Measurements from ENCODE around the gene ZNF189. TPM values are rescaled to one million over a fixed set of nuclear protein-coding genes. Genes with fewer than 3 reads are reported as not detected.
A peak's percentile ranks its signal among the peaks of the same experiment; 100 is the strongest.

Gene ZNF189
- total RNA-seq, 1 donor from 2014 or later: 20.7 TPM

DNA sequence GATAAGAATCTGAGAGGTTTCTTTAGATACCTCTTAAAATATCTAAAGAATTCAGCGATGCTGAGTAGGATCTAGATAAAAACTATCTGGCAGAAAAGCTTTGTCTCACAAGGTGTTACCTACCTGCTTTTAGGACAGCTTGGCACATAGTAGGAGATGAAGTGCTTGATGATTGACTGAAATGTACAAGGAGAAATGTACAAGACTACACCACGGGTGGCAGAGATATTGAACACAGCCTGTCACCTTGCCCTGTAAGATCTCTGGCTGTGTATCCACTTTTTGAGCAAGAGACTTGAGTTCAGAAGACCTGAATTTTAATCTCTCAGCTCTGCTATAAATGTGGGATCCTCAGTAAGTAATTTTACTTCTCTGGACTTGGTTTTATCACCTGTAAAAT is 21.2 kb downstream of the ZNF189 start:
- Histone ChIP-seq H3K36me3 (no peaks in the 10 kb centered on the region), H3K27me3 (ENCODE audit: low read depth) (no peaks in the 10 kb centered on the region), H3K4me3 (no peak overlapping the region), H3K27ac (no peak overlapping the region), H3K9me3 (peaks cover 33% of the 10 kb centered on the region), H3K4me1 (no peaks in the 10 kb centered on the region)
- TF ChIP-seq, protein P1, sequence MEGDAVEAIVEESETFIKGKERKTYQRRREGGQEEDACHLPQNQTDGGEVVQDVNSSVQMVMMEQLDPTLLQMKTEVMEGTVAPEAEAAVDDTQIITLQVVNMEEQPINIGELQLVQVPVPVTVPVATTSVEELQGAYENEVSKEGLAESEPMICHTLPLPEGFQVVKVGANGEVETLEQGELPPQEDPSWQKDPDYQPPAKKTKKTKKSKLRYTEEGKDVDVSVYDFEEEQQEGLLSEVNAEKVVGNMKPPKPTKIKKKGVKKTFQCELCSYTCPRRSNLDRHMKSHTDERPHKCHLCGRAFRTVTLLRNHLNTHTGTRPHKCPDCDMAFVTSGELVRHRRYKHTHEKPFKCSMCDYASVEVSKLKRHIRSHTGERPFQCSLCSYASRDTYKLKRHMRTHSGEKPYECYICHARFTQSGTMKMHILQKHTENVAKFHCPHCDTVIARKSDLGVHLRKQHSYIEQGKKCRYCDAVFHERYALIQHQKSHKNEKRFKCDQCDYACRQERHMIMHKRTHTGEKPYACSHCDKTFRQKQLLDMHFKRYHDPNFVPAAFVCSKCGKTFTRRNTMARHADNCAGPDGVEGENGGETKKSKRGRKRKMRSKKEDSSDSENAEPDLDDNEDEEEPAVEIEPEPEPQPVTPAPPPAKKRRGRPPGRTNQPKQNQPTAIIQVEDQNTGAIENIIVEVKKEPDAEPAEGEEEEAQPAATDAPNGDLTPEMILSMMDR (IDR thresholded peaks at IDR 0.05): no peak
- intact Hi-C loops (cut with DNase I): no loop called here
- no peak for ATAC-seq
- DNase-seq: no peak

DNA sequence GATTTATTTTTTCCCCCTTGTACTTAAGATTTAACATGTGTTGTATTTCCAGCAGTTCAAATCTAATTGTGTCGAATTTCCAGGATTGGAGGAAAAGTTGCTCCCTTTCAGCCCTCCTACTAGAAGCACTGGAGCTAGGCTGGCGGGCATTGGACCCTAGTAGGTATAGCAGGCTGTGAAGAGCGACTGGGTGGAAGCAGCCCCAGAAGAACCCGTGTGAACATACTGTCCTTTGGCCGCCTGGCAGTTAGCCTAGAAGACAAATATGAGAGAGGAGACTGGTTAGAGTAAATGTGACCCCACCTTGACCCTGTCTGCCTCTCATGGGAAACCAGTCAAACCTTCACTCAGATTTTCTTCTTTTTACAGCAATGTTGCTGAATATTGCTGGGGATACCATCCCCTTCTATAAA is 23.0 kb downstream of the ZNF189 start:
- peak; percentile 27 to 54 for ATAC-seq
- Histone ChIP-seq H3K27ac (no peak overlapping the region), H3K27me3 (ENCODE audit: low read depth) (no peaks in the 10 kb centered on the region), H3K9me3 (peaks cover 22% of the 10 kb centered on the region), H3K4me3 (no peak overlapping the region), H3K4me1 (no peaks in the 10 kb centered on the region), H3K36me3 (no peaks in the 10 kb centered on the region)
- TF ChIP-seq, protein P1 (IDR thresholded peaks at IDR 0.05): no peak
- intact Hi-C loops (cut with DNase I): no loop called here
- peak; percentile 44 for DNase-seq

DNA sequence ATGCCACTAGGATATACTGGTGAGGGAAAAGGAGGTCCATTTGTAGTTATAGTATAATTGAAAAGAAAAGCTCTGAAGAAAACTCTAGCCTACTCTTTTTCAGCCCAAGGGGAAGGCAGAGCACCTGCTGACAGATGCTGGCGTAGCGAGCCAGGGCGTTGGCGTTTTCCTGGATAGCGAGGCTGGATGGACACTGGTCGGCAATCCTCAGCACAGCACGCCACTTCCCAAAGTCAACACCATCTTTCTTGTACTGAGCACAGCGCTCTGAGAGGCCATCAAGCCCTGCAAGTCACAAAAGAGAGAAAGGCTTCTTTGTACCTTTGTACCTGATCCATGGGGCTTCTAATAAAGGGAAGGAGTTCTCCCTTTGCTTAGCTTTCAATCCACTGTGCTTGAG is 28.7 kb downstream of the ZNF189 start:
- TF ChIP-seq, protein P1 (IDR thresholded peaks at IDR 0.05): no peak
- ATAC-seq (no peak), DNase-seq (no peak)
- no peaks in the 10 kb centered on the region for H3K36me3 ChIP-seq
- intact Hi-C loops (cut with DNase I): no loop called here
- H3K27me3 ChIP-seq (ENCODE audit: low read depth): no peaks in the 10 kb centered on the region
- H3K4me1 ChIP-seq: no peaks in the 10 kb centered on the region
- no peak overlapping the region for H3K27ac ChIP-seq
- no peak overlapping the region for H3K4me3 ChIP-seq
- H3K9me3 ChIP-seq: no peaks in the 10 kb centered on the region

DNA sequence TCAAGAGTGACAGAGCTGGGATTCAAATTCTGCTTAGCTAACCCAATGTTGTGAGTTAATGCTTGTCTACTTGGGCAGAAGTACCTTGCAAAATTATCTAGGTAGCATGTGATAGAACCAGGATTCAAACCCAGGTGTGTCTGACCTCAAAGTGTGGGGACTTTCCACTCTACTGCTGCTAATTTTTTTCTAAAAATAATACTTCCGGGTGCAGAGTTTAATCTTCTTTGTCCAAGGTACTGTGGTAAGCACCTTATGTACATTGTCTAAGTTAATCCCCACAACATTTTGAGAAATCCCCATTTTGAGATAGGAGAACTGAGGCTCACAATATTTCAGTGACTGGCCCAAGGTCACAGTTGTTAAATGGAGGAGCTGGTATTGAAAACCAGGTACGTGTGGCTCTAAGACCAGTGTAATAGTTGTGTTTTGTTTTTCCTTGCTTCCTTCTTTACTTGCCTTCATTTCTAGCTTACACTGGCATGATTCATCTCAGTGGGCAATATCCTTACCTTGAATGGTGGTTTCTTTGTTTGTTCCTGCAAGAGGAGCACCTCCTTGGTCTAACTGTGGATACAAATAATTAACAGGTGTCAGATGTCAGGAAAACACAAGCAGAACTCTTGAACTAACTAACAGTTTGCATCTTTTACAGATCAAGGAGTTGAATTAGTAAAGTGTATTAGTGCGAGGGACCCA is 29.5 kb downstream of the ZNF189 start:
- no peaks in the 10 kb centered on the region for H3K9me3 ChIP-seq
- H3K36me3 ChIP-seq: no peaks in the 10 kb centered on the region
- ATAC-seq (no peak), DNase-seq (no peak)
- intact Hi-C loops (cut with DNase I): no loop called here
- H3K4me3 ChIP-seq: no peak overlapping the region
- H3K27me3 ChIP-seq (ENCODE audit: low read depth): no peaks in the 10 kb centered on the region
- TF ChIP-seq, protein P1 (IDR thresholded peaks at IDR 0.05): no peak
- no peaks in the 10 kb centered on the region for H3K4me1 ChIP-seq
- H3K27ac ChIP-seq: no peak overlapping the region

DNA sequence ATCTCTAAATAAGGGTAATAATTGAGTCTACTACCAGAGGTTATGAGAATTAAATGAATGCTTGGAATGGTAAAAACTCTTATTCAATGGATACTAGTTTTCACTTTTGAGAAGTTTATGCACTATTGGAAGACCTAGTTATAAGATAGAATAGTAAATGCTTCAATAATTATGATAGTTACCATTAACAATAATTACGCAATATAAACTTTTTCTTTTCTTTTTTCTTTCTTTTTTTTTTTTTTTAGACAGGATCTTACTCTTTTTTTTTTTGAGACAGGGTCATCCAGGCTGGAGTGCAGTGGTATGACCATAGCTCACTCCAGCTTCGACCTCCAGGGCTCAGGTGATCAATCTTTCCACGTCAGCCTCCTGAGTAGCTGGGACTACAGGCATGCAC is 30.3 kb downstream of the ZNF189 start:
- H3K27me3 ChIP-seq (ENCODE audit: low read depth): no peaks in the 10 kb centered on the region
- no peak for DNase-seq
- H3K9me3 ChIP-seq: no peaks in the 10 kb centered on the region
- ATAC-seq: no peak
- TF ChIP-seq, protein P1 (IDR thresholded peaks at IDR 0.05): no peak
- intact Hi-C loops (cut with DNase I): no loop called here
- H3K27ac ChIP-seq: no peak overlapping the region
- H3K4me1 ChIP-seq: no peaks in the 10 kb centered on the region
- no peak overlapping the region for H3K4me3 ChIP-seq
- no peaks in the 10 kb centered on the region for H3K36me3 ChIP-seq

Measured in lower lobe of right lung (tissue), 2 donors.